Right lobe of liver (tissue), 6 donors: ENCODE results near the gene SIK2. TPM values are rescaled to one million over a fixed set of nuclear protein-coding genes. Genes with fewer than 3 reads are reported as not detected.

ENCODE experiments used
- ATAC-seq, 4 donors: fragments of 200-7000 bp; cut with Tn5 transposase; one replicate each; pipeline ENCODE4 v1.9.1; 2020; ENCODE audit warnings: mild to moderate bottlenecking in 4 of 4, moderate library complexity in 4 of 4
- DNase-seq, 3 donors: peaks; one replicate each; pipeline ENCODE4 v3.0.0-alpha.2; 2020
- H3K27ac ChIP-seq, 3 donors: fragments of 200-600 bp; one replicate each; pipeline ENCODE4 v1.8.0; 2022
- H3K27me3 ChIP-seq, 2 donors: fragments of 200-600 bp; one replicate each; pipeline ENCODE4 v1.8.0; 2022
- H3K36me3 ChIP-seq, 4 donors: fragments of 200-600 bp; sonication (generic) in 1 of 4; one replicate each; pipeline versions ENCODE4 v1.5.1 to v1.8.0; 2017 to 2022; ENCODE audit warnings: control low read depth in 1 of 4
- H3K4me1 ChIP-seq, 4 donors: fragments of 200-600 bp; sonication (generic) in 1 of 4; one replicate each; pipeline versions ENCODE4 v1.5.1 to v1.8.0; 2017 to 2022; ENCODE audit warnings: control low read depth in 1 of 4
- H3K4me3 ChIP-seq, 3 donors: fragments of 200-600 bp; one replicate each; pipeline ENCODE4 v1.8.0; 2022
- H3K9me3 ChIP-seq, 4 donors: fragments of 200-600 bp; sonication (generic) in 1 of 4; one replicate each; pipeline versions ENCODE4 v1.5.1 to v1.8.0; 2017 to 2022; ENCODE audit warnings: control low read depth in 1 of 4
- CTCF ChIP-seq, 4 donors: fragments of 200-600 bp in 3 of 4; fragments of 450-650 bp in 1 of 4; IDR thresholded peaks; one replicate each; pipeline versions ENCODE4 v1.5.1 to v1.8.0; 2016 to 2022; ENCODE audit warnings: antibody characterized with exemption in 4 of 4, mild to moderate bottlenecking in 2 of 4
- POLR2A ChIP-seq: fragments of 450-650 bp; IDR thresholded peaks from one replicate; pipeline ENCODE4 v1.6.1; 2017; ENCODE audit warnings: antibody characterized with exemption, mild to moderate bottlenecking
- WGBS: methylation state at CpG from one replicate; pipeline ENCODE4 v1.1.6; 2018; ENCODE audit warnings: low coverage, low lambda C conversion rate; ENCODE audit not compliant: insufficient coverage; ENCODE audit errors: missing lambda C conversion rate; 5-methylcytosine and 5-hydroxymethylcytosine counted together
- intact Hi-C, 2 donors: fragments of 100-400 bp; cut with DNase I; formaldehyde crosslinking; loops; one replicate each; pipeline versions ENCODE4 v1.11.2 to v1.14.1; 2022
- total RNA-seq, 6 experiments: library from RNA; depleted of rRNA in 2 of 6; stranded (reverse); fragments of >200 nt in 2 of 6; fragmentation: NEBNext Ultra II Directional in 3 of 6; extraction: Animal tissue kit (Norgen Biotek cat#: 25700) in 3 of 6; gene quantifications; one replicate each; pipeline versions ENCODE4 v1.1.0 to v1.2.4, GENCODE V29; 2016 to 2023
- donor health status: DM: no; HTN: yes; CAD: no.
- donor health status: DM: no; HTN: no; CAD: no.
- donor health status: DM: no; HTN: no; CAD: no.
- donor health status: DM: no; HTN: yes; CAD: no.
- donor health status: DM: no; HTN: yes; CAD: no.

The SIK2 gene
- total RNA-seq, 6 experiments from 2014 or later: 15.4 to 39.5 (median 26.4) TPM

DNA sequence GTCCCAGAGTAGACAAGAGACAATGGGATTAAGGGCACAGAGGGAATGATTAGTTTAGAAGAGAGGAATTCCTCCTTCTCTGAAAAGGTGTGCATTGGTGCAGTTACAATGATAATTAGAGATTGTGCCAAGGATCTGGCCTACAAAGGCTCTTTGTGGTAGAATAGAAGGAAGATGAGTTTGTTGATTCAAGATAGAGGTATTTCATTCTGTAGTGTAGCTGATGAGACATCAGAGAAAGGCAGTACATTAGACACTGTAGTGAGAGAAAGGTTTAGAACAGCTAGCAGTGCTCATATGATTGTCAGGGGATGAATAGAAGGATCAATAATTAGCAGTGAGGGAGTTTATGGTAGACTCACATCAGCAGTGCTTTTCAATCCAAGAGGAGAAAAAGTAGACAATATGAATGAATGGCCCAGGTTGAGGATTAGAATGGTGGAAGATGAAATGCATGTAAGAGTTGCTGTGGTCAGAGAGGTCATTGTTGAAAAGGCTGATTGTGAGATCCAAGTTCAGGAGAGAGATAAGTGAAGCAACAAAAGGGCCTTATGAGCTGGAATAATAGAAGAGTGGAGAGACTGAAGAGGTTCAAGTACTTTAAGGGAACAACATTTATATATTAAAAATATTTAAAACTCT is 28.9 kb downstream of the SIK2 start:
- Histone ChIP-seq H3K27me3 (no peaks in the 10 kb centered on the region), H3K9me3 (no peaks in the 10 kb centered on the region), H3K36me3 (no peaks in the 10 kb centered on the region), H3K4me3 (no peak overlapping the region), H3K4me1 (peaks cover 0 to 70% (median 30%) of the 10 kb centered on the region in 4 donors), H3K27ac (no peak overlapping the region)
- TF ChIP-seq CTCF (IDR thresholded peaks at IDR 0.05) (no peak), POLR2A (no peak)
- ATAC-seq (no peak), DNase-seq (no peak)
- intact Hi-C loops: no loop called here

DNA sequence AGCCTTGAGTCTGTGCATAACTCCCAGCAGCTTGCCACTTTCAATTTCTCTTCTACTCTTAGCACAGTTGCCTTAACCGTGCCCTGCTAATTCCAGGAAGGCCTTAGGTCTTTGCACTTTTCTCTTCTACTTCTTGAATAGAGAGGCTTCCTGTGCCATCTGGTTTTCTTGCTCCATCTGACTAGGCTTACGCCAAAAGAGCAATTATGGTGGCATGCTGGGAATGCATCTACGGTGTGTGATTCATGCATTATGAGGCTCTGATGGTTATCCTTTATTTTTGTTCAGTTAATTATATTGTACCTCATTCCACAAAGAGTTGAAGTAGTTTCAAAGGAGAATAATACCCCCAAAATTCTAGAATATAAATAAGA is 29.4 kb downstream of the SIK2 start:
- WGBS: 75% methylated on average over 3 of the region's 3 CpGs
- H3K4me3 ChIP-seq: no peak overlapping the region
- H3K27ac ChIP-seq: no peak overlapping the region
- TF ChIP-seq POLR2A (no peak), CTCF (IDR thresholded peaks at IDR 0.05) (no peak)
- no peak for ATAC-seq
- intact Hi-C loops: no loop called here
- no peaks in the 10 kb centered on the region for H3K36me3 ChIP-seq
- H3K4me1 ChIP-seq: peaks cover 0 to 65% (median 29%) of the 10 kb centered on the region in 4 donors
- no peaks in the 10 kb centered on the region for H3K9me3 ChIP-seq
- no peaks in the 10 kb centered on the region for H3K27me3 ChIP-seq
- no peak for DNase-seq

- DNase-seq: no peak
- H3K27me3 ChIP-seq: no peaks in the 10 kb centered on the region
- H3K36me3 ChIP-seq: no peaks in the 10 kb centered on the region
- WGBS: 57% methylated on average over 4 of the region's 4 CpGs
- TF ChIP-seq CTCF (IDR thresholded peaks at IDR 0.05): no peak
- TF ChIP-seq POLR2A: no peak
- no peaks in the 10 kb centered on the region for H3K9me3 ChIP-seq
- peaks cover 0 to 57% (median 25%) of the 10 kb centered on the region in 4 donors for H3K4me1 ChIP-seq
- peak; percentile 4 to 23 (median 13) for ATAC-seq
- intact Hi-C loops: no loop called here
- peak overlapping the region in 2 of 3 donors; percentile 39 to 56 for H3K27ac ChIP-seq
- no peak overlapping the region for H3K4me3 ChIP-seq
These were observed 30.4 kb downstream of the SIK2 start for GRCh38 chr11:111632516-111633220.

- H3K9me3 ChIP-seq: no peaks in the 10 kb centered on the region
- peaks cover 0 to 3% (median 0%) of the 10 kb centered on the region in 4 donors for H3K36me3 ChIP-seq
- DNase-seq (no peak), ATAC-seq (peak; percentile 81 to 90 (median 86))
- TF ChIP-seq POLR2A (no peak), CTCF (IDR thresholded peaks at IDR 0.05) (no peak)
- 22% methylated on average over 3 of the region's 3 CpGs for WGBS
- peaks cover 0 to 57% (median 27%) of the 10 kb centered on the region in 4 donors for H3K4me1 ChIP-seq
- H3K4me3 ChIP-seq: no peak overlapping the region
- intact Hi-C loops: no loop called here
- H3K27me3 ChIP-seq: no peaks in the 10 kb centered on the region
- H3K27ac ChIP-seq: peak overlapping the region in 2 of 3 donors; percentile 39 to 56
These were observed 31.0 kb downstream of the SIK2 start for GRCh38 chr11:111633248-111633647.
